Measurements from ENCODE around the gene TRPC4AP. TPM values are rescaled to one million over a fixed set of nuclear protein-coding genes. Genes with fewer than 3 reads are reported as not detected.

Gene TRPC4AP
- total and polyA plus RNA-seq, 8 donors, result 26.2 to 89.0 (median 52.4) TPM

DNA sequence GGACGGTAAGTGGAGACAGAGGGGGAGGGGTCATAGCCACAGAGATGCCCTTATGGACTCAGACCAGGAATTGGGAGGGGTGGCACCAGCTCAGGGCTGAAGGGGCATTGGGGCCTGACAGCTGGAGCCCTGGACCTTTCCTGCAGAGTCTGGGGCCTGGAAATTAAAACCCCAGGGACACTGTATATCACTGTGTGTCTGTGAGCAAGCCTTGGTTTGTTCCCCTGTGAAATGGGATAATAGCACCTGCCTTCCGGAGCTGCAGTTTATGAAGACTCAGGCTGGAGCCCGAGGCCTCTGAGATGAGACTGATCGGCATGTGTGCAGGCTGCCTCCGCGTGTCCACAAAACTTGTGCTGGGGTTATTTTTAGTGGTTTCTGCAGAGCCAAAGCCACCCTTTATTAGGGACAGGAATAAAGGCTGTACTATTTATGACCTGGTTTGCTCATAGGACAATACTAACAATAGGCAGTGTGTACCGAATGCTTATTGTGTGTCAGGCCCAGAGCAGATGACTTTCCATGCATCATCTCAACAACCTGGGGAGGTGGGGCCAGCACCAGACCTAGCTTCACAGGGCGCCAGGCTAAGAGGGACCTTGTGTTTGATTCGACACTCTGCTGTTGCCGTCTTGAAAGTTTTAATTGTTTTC is 114.4 kb downstream of the TRPC4AP start:
- 80 to 87% (median 82%) methylated on average over 10 of the region's 10 CpGs for WGBS, 5 donors
- H3K27me3 ChIP-seq, result peaks cover 0 to 26% (median 0%) of the 10 kb centered on the region in 3 donors
- no peak for DNase-seq

DNA sequence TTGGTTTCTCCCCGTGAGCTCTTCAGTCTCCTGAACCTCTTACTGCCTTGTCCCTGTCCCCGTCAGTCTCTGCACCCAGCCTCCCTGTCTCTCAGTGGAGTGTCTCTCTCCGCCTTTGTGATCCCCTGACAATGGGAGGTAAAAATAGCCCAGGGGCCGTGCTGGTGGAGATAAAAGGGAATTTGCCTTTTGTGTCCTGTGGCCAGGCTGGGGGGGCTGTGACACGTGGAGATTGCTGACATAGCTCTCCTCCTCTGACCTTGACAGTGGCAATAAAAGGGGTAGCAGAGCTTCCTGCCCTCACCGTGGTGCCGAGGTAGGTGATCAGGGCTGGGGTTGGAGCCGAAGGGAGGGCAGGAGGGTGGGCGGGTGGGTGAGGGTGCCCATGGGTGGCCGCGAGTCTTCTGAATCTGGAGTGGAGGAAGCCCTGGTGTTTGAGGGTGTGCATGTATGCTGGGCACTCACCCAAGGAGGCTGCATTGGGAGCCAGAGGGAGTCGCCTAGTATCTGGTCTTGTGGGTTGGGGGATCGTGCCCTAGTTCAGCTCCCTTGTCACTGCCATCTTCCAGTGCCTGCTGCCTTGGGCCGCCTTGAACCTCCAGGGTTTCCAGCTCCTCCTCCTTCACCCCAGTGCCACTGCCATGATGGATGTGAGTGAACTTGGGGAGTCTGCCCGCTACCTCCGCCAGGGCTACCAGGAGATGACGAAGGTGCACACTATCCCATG is 115.1 kb downstream of the TRPC4AP start:
- no peak overlapping the region for H3K27ac ChIP-seq
- H3K4me1 ChIP-seq, result no peaks in the 10 kb centered on the region
- H3K27me3 ChIP-seq, result peaks cover 0 to 26% (median 0%) of the 10 kb centered on the region in 3 donors
- H3K4me3 ChIP-seq, result no peak overlapping the region
- H3K36me3 ChIP-seq, result no peaks in the 10 kb centered on the region
- TF ChIP-seq EP300 (IDR thresholded peaks at IDR 0.05) (no peak), CTCF (IDR thresholded peaks at IDR 0.05) (no peak), POLR2A (IDR thresholded peaks at IDR 0.05) (no peak), POLR2AphosphoS5 (IDR thresholded peaks at IDR 0.05) (no peak)
- intact Hi-C loops (cut with DNase I; ENCODE audit: low total_unique reads), result no loop called here
- 53 to 63% (median 56%) methylated on average over 11 to 17 of the region's 17 CpGs for WGBS, 5 donors
- DNase-seq, result no peak
- no peaks in the 10 kb centered on the region for H3K9me3 ChIP-seq

More for the DNA sequence above, 114.4 kb downstream of the TRPC4AP start:
- intact Hi-C loops (cut with DNase I; ENCODE audit: low total_unique reads), result no loop called here
- no peak overlapping the region for H3K27ac ChIP-seq
- H3K4me1 ChIP-seq, result peaks cover 0 to under 1% (median 0%) of the 10 kb centered on the region in 4 donors
- H3K4me3 ChIP-seq, result no peak overlapping the region
- TF ChIP-seq POLR2AphosphoS5 (IDR thresholded peaks at IDR 0.05) (no peak), EP300 (IDR thresholded peaks at IDR 0.05) (no peak), CTCF (IDR thresholded peaks at IDR 0.05) (no peak), POLR2A (IDR thresholded peaks at IDR 0.05) (no peak)
- H3K9me3 ChIP-seq, result no peaks in the 10 kb centered on the region
- no peaks in the 10 kb centered on the region for H3K36me3 ChIP-seq

- no peak overlapping the region for H3K4me3 ChIP-seq
- no peak overlapping the region for H3K27ac ChIP-seq
- no peaks in the 10 kb centered on the region for H3K36me3 ChIP-seq
- intact Hi-C loops (cut with DNase I; ENCODE audit: low total_unique reads), result no loop called here
- H3K27me3 ChIP-seq, result peaks cover 0 to 26% (median 0%) of the 10 kb centered on the region in 3 donors
- WGBS, 5 donors, result 79 to 83% (median 82%) methylated on average over 12 of the region's 12 CpGs
- no peaks in the 10 kb centered on the region for H3K9me3 ChIP-seq
- TF ChIP-seq CTCF (IDR thresholded peaks at IDR 0.05) (no peak), EP300 (IDR thresholded peaks at IDR 0.05) (no peak), POLR2AphosphoS5 (IDR thresholded peaks at IDR 0.05) (no peak), POLR2A (IDR thresholded peaks at IDR 0.05) (no peak)
- DNase-seq, result no peak
- H3K4me1 ChIP-seq, result no peaks in the 10 kb centered on the region
These were observed 116.3 kb downstream of the TRPC4AP start for GRCh38 chr20:34976286-34976685.

- Histone ChIP-seq H3K27me3 (peaks cover 0 to 11% (median 0%) of the 10 kb centered on the region in 3 donors), H3K27ac (no peak overlapping the region), H3K36me3 (no peaks in the 10 kb centered on the region), H3K4me1 (no peaks in the 10 kb centered on the region), H3K4me3 (no peak overlapping the region), H3K9me3 (no peaks in the 10 kb centered on the region)
- TF ChIP-seq POLR2A (IDR thresholded peaks at IDR 0.05) (no peak), POLR2AphosphoS5 (IDR thresholded peaks at IDR 0.05) (no peak), CTCF (IDR thresholded peaks at IDR 0.05) (no peak), EP300 (IDR thresholded peaks at IDR 0.05) (no peak)
- intact Hi-C loops (cut with DNase I; ENCODE audit: low total_unique reads), result no loop called here
- DNase-seq, result no peak
- WGBS, 5 donors, result 63 to 74% (median 69%) methylated on average over 4 of the region's 4 CpGs
These were observed 118.4 kb downstream of the TRPC4AP start for GRCh38 chr20:34974246-34974645.
